Stimulated activated CD8-positive, alpha-beta memory T cell treated with anti-CD3 and anti-CD28 coated beads, Interleukin-7, amount 100 ng/mL, for 4 hours (primary cell): ENCODE data around the gene REEP2.
"Not testable (repeated sequence)": the region's sequence is repeated elsewhere in the genome, so short reads cannot be mapped to it uniquely, and the experiment has no call there.

ENCODE experiments used
- DNase-seq, 2 donors: peaks; one replicate each; pipeline ENCODE4 v3.0.0-alpha.2; 2020; ENCODE audit warnings: low read depth in 2 of 2

REEP2 gene

DNA sequence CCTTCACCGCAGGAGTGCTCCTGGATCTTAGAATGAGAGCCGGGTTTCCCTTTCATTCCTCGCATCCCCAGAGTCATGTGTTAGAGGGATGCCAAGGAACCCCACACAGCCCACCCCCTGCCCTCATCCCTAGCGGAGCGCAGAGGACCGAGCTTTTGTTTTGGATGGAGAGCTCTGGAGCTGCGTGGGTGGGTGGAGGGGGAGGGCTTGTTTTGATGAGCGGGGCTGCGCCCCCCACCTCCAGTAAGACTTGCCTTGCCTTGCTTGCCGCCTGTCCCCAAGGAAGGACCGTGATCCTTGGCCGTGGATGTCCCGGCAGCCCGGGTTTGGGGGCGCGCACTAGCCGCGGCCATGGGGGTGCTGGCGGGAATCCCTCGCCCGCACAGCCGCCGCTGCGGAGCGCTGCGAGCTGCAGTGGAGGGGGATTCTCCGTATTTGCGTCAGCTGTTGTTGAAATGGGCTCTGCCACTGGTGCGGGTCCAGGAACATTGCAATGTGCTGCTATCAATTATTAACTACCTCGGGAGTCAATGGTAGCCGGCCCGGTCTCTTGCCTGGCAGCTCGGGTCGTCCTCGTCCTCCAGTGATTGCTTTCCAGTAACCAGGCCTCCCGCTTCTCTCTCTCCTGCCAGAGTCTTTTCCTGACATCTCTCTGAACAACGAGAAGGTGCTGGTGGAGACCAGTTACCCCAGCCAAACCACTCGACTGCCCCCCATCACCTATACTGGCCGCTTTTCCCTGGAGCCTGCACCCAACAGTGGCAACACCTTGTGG is 27.5 kb downstream of the REEP2 start:
- peak in 1 of 2 donors; percentile 17 for DNase-seq

DNA sequence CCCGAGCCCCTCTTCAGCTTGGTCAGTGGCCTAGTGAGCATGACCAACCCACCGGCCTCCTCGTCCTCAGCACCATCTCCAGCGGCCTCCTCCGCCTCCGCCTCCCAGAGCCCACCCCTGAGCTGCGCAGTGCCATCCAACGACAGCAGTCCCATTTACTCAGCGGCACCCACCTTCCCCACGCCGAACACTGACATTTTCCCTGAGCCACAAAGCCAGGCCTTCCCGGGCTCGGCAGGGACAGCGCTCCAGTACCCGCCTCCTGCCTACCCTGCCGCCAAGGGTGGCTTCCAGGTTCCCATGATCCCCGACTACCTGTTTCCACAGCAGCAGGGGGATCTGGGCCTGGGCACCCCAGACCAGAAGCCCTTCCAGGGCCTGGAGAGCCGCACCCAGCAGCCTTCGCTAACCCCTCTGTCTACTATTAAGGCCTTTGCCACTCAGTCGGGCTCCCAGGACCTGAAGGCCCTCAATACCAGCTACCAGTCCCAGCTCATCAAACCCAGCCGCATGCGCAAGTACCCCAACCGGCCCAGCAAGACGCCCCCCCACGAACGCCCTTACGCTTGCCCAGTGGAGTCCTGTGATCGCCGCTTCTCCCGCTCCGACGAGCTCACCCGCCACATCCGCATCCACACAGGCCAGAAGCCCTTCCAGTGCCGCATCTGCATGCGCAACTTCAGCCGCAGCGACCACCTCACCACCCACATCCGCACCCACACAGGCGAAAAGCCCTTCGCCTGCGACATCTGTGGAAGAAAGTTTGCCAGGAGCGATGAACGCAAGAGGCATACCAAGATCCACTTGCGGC is 28.2 kb downstream of the REEP2 start:
- peak in 1 of 2 donors; percentile 10 for DNase-seq

DNA sequence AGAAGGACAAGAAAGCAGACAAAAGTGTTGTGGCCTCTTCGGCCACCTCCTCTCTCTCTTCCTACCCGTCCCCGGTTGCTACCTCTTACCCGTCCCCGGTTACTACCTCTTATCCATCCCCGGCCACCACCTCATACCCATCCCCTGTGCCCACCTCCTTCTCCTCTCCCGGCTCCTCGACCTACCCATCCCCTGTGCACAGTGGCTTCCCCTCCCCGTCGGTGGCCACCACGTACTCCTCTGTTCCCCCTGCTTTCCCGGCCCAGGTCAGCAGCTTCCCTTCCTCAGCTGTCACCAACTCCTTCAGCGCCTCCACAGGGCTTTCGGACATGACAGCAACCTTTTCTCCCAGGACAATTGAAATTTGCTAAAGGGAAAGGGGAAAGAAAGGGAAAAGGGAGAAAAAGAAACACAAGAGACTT is 28.9 kb downstream of the REEP2 start:
- no peak for DNase-seq

DNA sequence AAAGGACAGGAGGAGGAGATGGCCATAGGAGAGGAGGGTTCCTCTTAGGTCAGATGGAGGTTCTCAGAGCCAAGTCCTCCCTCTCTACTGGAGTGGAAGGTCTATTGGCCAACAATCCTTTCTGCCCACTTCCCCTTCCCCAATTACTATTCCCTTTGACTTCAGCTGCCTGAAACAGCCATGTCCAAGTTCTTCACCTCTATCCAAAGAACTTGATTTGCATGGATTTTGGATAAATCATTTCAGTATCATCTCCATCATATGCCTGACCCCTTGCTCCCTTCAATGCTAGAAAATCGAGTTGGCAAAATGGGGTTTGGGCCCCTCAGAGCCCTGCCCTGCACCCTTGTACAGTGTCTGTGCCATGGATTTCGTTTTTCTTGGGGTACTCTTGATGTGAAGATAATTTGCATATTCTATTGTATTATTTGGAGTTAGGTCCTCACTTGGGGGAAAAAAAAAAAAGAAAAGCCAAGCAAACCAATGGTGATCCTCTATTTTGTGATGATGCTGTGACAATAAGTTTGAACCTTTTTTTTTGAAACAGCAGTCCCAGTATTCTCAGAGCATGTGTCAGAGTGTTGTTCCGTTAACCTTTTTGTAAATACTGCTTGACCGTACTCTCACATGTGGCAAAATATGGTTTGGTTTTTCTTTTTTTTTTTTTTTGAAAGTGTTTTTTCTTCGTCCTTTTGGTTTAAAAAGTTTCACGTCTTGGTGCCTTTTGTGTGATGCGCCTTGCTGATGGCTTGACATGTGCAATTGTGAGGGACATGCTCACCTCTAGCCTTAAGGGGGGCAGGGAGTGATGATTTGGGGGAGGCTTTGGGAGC is 29.5 kb downstream of the REEP2 start:
- DNase-seq: no peak

DNA sequence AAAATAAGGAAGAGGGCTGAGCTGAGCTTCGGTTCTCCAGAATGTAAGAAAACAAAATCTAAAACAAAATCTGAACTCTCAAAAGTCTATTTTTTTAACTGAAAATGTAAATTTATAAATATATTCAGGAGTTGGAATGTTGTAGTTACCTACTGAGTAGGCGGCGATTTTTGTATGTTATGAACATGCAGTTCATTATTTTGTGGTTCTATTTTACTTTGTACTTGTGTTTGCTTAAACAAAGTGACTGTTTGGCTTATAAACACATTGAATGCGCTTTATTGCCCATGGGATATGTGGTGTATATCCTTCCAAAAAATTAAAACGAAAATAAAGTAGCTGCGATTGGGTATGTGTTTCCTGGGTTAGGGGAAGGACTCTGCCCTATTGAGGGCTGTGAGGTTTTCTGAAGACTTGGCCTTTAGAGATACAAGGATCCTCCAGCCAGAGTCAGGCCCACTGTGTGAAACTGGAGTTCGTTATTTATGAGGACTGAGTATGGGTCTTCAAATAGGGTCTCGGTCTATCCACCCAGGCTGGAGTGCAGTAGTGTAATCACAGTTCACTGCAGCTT is 30.2 kb downstream of the REEP2 start:
- DNase-seq: no peak

DNA sequence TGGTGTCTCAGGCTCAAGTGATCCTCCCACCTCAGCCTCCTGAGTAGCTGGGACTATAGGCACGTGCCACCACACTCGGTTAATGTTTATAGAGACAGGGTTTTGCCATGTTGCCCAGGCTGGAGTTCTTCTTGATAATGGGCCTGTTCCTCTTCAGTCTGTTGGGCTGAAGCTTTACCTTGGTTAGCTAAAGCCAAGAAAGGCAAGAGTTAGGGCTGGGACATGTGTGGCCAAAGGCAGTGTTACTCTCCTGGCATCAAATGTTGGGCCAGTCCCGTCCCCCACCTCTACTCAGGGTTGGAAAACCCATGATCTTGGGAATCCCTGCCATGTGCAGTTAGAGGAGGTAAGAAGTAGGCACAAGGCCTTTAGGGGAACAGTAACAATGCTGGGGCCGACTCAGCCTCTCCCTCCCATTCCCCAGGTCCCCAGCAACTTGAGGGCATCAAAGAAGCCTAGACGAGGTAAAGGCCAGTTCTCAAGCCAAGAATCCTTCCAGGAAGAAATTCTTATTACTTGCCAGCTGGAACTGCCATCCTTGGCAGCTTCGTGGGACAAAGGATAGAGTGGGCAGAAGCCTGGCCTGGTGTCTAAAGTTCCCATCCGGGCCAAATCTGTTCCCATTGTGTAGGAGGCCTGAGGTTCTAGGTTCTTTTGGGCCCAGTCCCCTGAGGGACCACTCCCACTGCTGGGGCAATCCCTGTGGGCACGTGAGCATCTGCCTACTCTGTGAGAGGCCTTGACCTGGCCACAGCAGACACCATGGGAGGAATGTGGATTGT is 30.9 kb downstream of the REEP2 start:
- DNase-seq: no peak

DNA sequence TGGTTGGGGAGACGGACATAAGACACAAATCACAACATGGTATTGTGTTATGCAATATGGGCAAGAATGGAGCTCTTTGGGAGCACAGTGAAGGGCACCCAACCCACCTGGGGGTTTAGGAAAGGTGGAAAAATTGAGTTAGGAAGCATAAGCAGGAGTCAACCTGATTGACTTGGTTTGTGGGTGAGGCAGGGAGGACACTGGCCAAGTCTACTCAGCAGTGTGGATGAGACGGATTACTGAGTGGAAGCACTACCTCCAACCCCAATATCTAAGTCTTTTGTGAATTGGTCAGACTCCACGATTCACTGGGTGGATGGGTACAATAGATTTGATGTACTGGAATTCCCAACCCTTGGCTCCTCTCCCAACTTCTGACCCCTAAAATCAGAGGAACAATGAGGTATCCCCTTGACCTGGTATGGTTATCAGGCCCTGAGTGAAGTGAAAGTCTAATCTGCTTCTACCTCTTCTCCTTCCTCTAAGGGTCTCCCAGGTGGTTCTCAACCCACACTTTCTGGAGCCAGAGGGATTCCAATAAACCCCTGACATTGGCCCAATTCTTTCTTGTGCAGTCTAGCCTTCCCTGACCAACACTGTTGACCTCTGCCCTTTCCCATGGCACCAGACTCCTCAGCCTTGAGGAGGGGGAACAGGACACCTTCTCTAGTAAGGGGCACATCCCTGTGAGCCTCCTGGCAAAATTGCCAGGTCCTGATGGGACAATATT is 31.6 kb downstream of the REEP2 start:
- no peak for DNase-seq

DNA sequence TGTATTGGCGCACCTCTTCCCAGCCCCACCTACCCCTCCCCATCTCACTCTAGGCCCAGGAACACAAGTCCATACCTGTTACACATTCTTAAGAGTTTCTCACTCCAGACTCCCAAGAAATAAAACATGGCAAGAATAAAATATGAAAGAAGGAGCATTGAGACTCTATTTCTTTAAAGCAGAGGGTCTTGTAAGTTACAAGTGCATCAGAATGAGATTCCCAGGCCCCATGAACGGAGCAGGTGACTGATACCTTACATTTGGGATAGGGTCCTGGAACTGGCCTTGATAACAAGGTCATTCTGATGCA is 32.1 kb downstream of the REEP2 start:
- no peak for DNase-seq

DNA sequence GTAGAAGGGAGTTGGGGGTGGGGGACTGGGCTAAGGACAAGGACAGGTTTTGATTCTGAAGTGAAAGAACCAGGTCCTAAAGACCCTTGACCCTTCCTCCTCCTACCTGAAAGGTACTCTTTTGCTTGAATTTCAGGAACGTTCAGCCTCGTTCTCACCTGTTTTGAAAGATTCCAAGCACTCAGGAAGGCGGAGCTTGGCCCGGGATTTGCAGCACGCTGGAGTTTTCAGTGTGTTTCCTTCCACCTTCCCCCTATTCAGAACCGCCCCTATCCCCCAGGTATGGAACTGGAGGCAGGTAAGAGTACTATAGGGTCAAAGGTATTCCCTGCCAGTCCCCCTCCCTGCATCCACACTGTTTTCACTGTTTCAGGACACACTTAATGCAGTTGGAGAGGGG is 33.5 kb downstream of the REEP2 start:
- no peak for DNase-seq

DNA sequence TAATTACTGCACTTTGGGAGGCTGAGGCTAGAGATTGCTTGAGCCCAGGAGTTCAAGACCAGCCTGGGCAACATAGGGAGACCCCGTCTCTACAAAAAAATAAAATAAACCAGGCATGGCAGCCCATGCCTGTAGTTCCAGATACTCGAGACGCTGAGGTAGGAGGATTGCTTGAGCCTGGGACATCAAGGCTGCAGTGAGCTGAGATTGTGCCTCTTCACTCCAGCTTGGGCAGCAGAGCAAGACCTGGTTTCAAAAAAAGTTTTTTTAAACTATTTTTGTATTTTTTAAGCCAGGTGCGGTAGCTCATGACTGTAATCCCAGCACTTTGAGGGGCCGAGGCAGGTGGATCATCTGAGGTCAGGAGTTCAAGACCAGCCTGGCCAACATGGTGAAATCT is 34.3 kb downstream of the REEP2 start:
- not testable (repeated sequence) for DNase-seq

DNA sequence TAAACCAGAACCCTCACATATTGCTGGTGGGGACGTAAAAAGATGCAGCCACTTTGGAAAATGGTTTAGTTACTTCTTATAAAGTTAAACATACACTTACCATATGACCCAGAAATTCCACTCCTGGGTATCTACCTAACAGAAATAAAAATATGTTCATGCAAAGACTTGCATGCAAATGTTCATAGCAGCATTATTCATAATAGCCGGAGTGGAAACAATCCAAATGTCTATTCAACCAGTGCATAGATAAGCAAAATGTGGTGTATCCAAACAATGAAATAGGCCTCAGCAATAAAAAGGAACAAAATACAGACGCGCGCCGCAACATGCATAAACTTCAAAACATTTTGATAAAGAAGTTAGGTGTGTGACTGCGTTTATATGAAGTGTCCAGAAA is 38.1 kb downstream of the REEP2 start:
- DNase-seq: no peak

DNA sequence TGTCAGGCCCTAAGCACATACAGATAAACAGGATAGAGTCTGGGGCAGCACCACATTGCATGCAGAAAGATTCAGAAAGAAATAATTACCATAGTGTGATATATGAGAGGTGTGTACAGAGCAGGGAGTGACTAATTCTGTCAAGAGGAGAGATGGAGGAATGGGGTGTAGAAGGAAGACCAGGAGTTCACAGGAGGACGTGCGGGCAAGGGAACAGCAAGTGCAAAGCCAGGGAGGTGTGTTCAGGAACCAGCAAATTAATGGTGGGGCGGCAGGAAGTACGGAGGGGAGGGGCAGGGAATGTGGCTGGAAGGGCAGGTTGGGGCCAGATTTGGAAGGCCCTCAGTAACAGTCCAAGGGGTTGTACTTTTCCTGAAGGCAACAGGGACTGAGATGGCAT is 43.8 kb downstream of the REEP2 start:
- no peak for DNase-seq

DNA sequence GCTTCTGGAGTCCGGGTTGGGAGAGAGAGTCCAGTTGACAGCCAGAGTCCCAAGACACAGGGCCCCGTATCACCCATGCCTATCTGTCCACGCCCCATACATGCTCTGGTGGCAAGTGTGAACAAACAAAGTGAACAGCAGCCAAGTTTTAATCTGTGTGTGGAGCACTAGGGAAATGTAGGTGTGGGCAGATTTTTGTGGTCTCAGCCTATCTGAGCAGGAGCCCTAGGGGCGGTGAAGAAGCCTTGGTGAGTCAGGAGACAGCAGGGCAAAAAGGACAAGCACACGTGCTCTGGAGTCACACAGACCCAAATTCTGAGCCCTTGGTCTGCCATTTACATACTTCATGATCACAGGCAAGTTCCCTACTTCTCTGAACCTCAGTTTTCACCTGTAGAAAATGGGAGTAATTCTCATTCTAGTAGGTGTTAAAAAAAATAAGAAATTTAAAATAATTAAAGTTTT is 49.7 kb downstream of the REEP2 start:
- no peak for DNase-seq

DNA sequence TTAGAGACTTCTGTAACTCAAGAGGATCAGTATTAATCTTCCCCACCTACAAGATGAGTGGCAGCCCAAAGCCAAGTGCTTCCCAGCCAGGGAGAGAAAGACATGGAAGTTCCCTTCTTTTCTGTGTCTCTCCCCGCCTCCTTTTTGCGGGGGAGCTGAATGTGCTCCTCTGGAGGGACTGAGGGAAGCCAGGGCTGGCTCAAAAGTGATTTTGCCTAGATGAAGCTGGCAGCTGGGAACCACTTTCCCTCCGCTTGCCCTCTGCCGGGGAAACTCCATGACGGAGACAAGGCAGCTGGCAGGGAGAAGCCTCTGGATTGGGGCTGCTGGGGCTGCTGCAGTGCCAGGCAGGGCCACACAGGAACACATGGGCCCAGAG is 50.8 kb downstream of the REEP2 start:
- DNase-seq: no peak

DNA sequence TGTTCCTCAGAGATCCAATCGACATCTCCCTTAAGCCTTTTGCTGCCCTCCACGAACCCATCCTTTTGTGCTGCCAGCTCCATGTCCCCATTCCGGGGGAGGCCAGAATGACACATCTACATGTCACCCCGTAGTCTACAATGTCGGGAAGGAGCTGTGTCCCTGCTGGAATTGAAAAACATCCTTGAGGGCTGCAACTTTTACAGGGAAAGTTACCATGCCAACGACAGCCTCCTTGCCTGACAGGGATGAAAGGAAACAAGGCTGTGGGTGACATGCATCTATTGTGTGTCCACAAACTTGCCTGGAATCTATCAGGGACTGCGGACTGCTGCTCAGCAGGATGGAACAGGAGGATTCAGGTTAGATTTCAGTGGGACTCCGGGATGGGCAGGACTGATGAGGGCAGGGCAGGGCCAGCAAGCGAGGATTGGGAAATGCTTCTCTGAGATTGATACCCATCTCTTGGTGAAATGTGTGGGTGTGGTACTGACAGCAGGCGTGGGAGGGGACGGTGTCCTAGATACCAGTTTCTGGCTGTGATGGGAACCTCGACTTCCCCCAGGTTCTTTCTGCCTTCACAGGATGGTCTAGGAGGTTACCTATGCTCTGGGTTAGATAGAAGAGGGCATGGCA is 51.9 kb downstream of the REEP2 start:
- DNase-seq: no peak

DNA sequence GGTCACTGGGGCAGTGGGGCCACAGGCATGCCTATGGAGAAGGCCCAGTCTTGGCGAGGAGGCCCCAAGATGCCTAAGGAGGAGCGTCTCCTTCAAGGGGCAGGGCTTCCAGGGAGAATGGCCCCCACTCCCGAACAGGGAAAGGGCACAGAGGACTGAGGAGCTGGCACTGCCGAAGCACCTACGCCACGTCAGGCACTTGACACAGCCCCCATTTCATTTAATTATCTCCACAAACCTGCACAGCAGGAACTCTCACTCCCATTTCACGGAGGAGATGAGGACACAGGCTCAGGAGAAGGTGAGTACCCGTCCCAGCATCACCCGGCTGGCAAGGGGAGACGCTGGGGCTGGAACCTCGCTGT is 52.4 kb downstream of the REEP2 start:
- no peak for DNase-seq

DNA sequence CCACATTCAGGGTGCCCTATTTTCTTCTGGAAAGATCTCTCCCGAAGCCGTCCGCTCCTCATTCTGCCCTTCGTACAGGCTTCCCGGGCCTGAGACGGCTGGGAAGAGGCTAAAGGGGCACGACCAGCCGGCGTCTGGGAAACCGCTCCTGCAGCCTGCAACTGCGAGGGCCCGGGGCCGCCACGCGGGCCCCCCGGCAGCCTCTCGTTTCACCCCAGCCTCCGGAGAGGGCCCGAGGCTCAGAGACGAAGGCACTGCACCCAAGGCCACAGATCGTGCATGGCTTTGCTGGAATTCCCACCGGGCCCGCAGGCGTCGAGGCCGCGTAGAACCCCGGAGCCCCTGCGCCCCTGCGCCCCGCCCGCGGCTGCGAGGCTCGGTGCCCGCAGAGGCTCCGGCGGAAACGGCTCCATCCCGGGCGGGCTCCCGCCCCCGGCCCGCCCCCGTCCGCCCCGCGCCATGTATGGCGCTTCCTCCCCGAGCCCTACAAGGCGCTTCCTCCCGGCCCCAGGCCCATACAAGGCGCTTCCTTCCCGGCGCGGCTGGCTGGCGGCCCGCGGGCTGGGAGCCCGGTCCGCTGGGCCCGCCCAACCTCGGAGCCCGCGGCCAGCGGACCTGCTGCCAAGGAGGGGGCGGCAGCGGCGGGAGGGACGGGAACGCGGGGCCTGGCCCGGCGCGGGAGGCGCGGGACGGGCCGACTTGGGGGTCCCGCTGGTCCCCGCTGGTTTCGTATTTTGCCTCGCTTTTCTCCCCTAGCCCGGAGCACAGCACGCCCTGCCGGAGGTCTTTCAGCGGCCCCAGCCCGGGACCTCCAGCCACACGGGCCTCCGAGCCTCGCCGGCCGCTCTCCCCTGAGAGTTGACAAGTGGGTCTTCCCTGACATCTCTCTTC is 53.1 kb downstream of the REEP2 start:
- peak; percentile 65 to 82 for DNase-seq

DNA sequence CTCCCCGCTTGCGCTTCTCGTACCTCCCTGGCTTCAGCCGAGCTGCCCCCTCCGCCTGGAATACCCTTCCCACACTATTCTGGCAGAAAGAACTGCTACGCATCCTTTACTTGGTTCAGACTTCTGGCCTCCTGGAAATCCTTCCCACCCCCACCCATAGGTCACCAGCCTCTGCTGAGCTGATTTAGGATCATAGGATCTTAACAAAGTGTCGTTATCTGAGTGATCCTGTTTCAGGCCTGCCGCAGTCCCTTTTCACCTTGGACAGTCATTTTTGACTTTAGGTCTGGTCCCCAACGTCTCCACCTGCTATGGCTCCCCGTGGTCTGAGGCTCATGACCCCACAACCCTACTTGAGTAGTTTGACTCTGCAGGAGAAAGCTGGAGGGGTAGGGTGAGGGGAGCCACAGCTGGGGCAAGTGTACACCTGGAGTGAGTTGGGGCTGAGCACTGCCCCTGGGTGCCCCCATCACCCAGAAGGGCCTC is 53.7 kb downstream of the REEP2 start:
- DNase-seq: no peak

DNA sequence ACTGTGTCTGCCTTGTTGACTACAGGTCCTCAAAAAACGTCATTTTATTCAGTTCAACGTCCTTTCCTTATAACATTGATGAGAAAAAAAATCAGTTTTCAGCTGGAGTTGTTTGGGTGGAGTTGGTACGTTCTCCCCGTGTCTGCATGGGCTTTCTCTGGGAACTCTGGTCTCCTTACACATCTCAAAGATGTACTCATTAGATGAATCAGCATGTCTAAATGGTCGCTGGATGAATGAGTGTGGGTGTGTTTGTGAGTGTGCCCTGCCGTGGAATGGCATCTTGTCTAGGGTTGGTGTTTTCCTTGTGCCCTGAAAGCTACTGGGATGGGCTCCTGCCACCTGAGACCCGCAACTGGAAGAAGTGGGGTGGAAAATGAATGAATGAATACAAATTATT is 56.5 kb downstream of the REEP2 start:
- no peak for DNase-seq
